H9 (cell line): ENCODE results near the gene EHD4. TPM values are rescaled to one million over a fixed set of nuclear protein-coding genes. Genes with fewer than 3 reads are reported as not detected.

Experiments used
- DNase-seq: peaks from one replicate; pipeline ENCODE4 v3.0.0-alpha.2; 2017
- H2AFZ ChIP-seq: one replicate; pipeline ENCODE4 v1.6.1; 2013; ENCODE audit warnings: mild to moderate bottlenecking, low read length, control low read depth, moderate library complexity
- H2AK5ac ChIP-seq: 2 replicates; pipeline ENCODE4 v1.6.1; 2013; ENCODE audit warnings: low read length, control low read depth, mixed read lengths; ENCODE audit not compliant: insufficient read length
- H2BK120ac ChIP-seq: one replicate; pipeline ENCODE4 v1.6.1; 2013; ENCODE audit warnings: low read depth, mild to moderate bottlenecking, low read length, control low read depth, inconsistent platforms; ENCODE audit not compliant: poor library complexity, severe bottlenecking
- H2BK12ac ChIP-seq: 2 replicates; pipeline ENCODE4 v1.6.1; 2013; ENCODE audit warnings: low read length, control low read depth, mixed read lengths, low read depth; ENCODE audit not compliant: insufficient read length
- H2BK15ac ChIP-seq: 2 replicates; pipeline ENCODE4 v1.6.1; 2013; ENCODE audit warnings: low read depth, low read length, control low read depth
- H2BK20ac ChIP-seq: one replicate; pipeline ENCODE4 v1.6.1; 2013; ENCODE audit warnings: low read depth, mild to moderate bottlenecking, low read length, control low read depth, inconsistent platforms; ENCODE audit not compliant: poor library complexity, severe bottlenecking
- H2BK5ac ChIP-seq: 2 replicates; pipeline ENCODE4 v1.6.1; 2013; ENCODE audit warnings: low read length, control low read depth, mixed read lengths; ENCODE audit not compliant: insufficient read length
- H3K14ac ChIP-seq: 2 replicates; pipeline ENCODE4 v1.6.1; 2013; ENCODE audit warnings: low read length, control low read depth; ENCODE audit not compliant: insufficient read depth
- H3K18ac ChIP-seq: 2 replicates; pipeline ENCODE4 v1.6.1; 2013; ENCODE audit warnings: low read depth, mild to moderate bottlenecking, mixed read lengths, low read length, control low read depth; ENCODE audit not compliant: insufficient read length
- H3K23ac ChIP-seq: 2 replicates; pipeline ENCODE4 v1.6.1; 2013; ENCODE audit warnings: low read length, control low read depth, mixed read lengths, low read depth; ENCODE audit not compliant: insufficient read length
- H3K23me2 ChIP-seq: 2 replicates; pipeline ENCODE4 v1.6.1; 2013; ENCODE audit warnings: low read depth, mild to moderate bottlenecking, mixed read lengths, low read length, control low read depth; ENCODE audit not compliant: insufficient read length, poor library complexity, severe bottlenecking
- H3K27ac ChIP-seq: 2 replicates; pipeline ENCODE4 v1.5.1; 2013; ENCODE audit warnings: low read length, control low read depth, mixed read lengths, low read depth; ENCODE audit not compliant: insufficient read length
- H3K27me3 ChIP-seq: 2 replicates; pipeline ENCODE4 v1.6.1; 2013; ENCODE audit warnings: low read length, control low read depth, inconsistent platforms; ENCODE audit not compliant: insufficient read depth
- H3K4ac ChIP-seq: 2 replicates; pipeline ENCODE4 v1.6.1; 2013; ENCODE audit warnings: low read depth, mild to moderate bottlenecking, control low read depth, inconsistent platforms, low read length, moderate library complexity
- H3K4me1 ChIP-seq: 2 replicates; pipeline ENCODE4 v1.6.1; 2013; ENCODE audit warnings: low read length, control low read depth, inconsistent platforms; ENCODE audit not compliant: insufficient read depth
- H3K4me2 ChIP-seq: 2 replicates; pipeline ENCODE4 v1.6.1; 2013; ENCODE audit warnings: low read length, control low read depth, mixed read lengths; ENCODE audit not compliant: insufficient read length, insufficient read depth
- H3K56ac ChIP-seq: 2 replicates; pipeline ENCODE4 v1.6.1; 2013; ENCODE audit warnings: low read depth, mild to moderate bottlenecking, mixed read lengths, low read length, control low read depth; ENCODE audit not compliant: insufficient read length
- H3K79me1 ChIP-seq: 2 replicates; pipeline ENCODE4 v1.6.1; 2013; ENCODE audit warnings: low read depth, mild to moderate bottlenecking, moderate library complexity, low read length, control low read depth, inconsistent platforms; ENCODE audit not compliant: insufficient read depth, poor library complexity, severe bottlenecking
- H3K79me2 ChIP-seq: 2 replicates; pipeline ENCODE4 v1.6.1; 2013; ENCODE audit warnings: low read length, control low read depth, inconsistent platforms; ENCODE audit not compliant: insufficient read depth
- H3K9ac ChIP-seq: 2 replicates; pipeline ENCODE4 v1.6.1; 2013; ENCODE audit warnings: low read length, control low read depth, mixed read lengths; ENCODE audit not compliant: insufficient read length; ENCODE audit errors: extremely low read depth
- H3K9me3 ChIP-seq: one replicate; pipeline ENCODE4 v1.6.1; 2013; ENCODE audit warnings: low read depth, low read length, inconsistent platforms; ENCODE audit not compliant: control insufficient read depth
- H3T11ph ChIP-seq: one replicate; pipeline ENCODE4 v1.6.1; 2013; ENCODE audit warnings: mild to moderate bottlenecking, low read length, control low read depth, inconsistent platforms
- H4K20me1 ChIP-seq: one replicate; pipeline ENCODE4 v1.6.1; 2013; ENCODE audit not compliant: control insufficient read depth, insufficient read length, insufficient read depth
- H4K5ac ChIP-seq: 2 replicates; pipeline ENCODE4 v1.6.1; 2013; ENCODE audit warnings: low read depth, mild to moderate bottlenecking, mixed read lengths, low read length, control low read depth; ENCODE audit not compliant: insufficient read length
- H4K8ac ChIP-seq: replicated peaks from 2 replicates; pipeline ENCODE4 v1.6.1; 2013; ENCODE audit warnings: low read length, control low read depth, mixed read lengths, low read depth; ENCODE audit not compliant: insufficient read length
- H4K91ac ChIP-seq: 2 replicates; pipeline ENCODE4 v1.6.1; 2013; ENCODE audit warnings: low read depth, mild to moderate bottlenecking, moderate library complexity, mixed read lengths, low read length, control low read depth; ENCODE audit not compliant: insufficient read length
- H3K27ac Mint-ChIP-seq, 3 experiments: 2 replicates in 2 of 3; 3 replicates in 1 of 3; pipeline ENCODE4 v1.8.0; 2020 to 2021; ENCODE audit warnings: mixed read lengths in 3 of 3, mild to moderate bottlenecking in 1 of 3, moderate library complexity in 1 of 3
- H3K27me3 Mint-ChIP-seq: 2 replicates; pipeline ENCODE4 v1.8.0; 2021; ENCODE audit warnings: low read depth, mild to moderate bottlenecking, moderate library complexity, mixed read lengths
- H3K36me3 Mint-ChIP-seq, 3 experiments: 2 replicates in 2 of 3; 3 replicates in 1 of 3; pipeline ENCODE4 v1.8.0; 2020 to 2021; ENCODE audit warnings: low read depth in 3 of 3, mixed read lengths in 3 of 3; ENCODE audit not compliant: insufficient read depth in 1 of 3
- H3K4me1 Mint-ChIP-seq, 2 experiments: 2 replicates each; pipeline ENCODE4 v1.8.0; 2020; ENCODE audit warnings: mixed read lengths in 2 of 2
- H3K4me3 Mint-ChIP-seq, 2 experiments: 2 replicates in 1 of 2; 3 replicates in 1 of 2; pipeline ENCODE4 v1.8.0; 2020 to 2021; ENCODE audit warnings: mild to moderate bottlenecking in 2 of 2, mixed read lengths in 2 of 2, moderate library complexity in 1 of 2
- H3K9me3 Mint-ChIP-seq, 2 experiments: 2 replicates in 1 of 2; 3 replicates in 1 of 2; pipeline ENCODE4 v1.8.0; 2020; ENCODE audit warnings: mild to moderate bottlenecking in 2 of 2, mixed read lengths in 2 of 2, moderate library complexity in 1 of 2
- WGBS: extraction: QIAGEN DNeasy Blood & Tissue Kit; methylation state at CpG from one replicate; pipeline ENCODE4 v1.1.7; 2013; ENCODE audit warnings: missing lambda C conversion rate, low lambda C conversion rate, mixed read lengths; ENCODE audit not compliant: insufficient read length; ENCODE audit errors: extremely low coverage; 5-methylcytosine and 5-hydroxymethylcytosine counted together
- total RNA-seq: library from RNA; stranded (reverse); gene quantifications from 2 replicates; pipeline ENCODE4 v1.2.1, GENCODE V29; 2021
- TF ChIP-seq, protein P1 (sequence below): fragments of 200-600 bp; sonication (generic); conservative IDR thresholded peaks from 3 replicates; pipeline ENCODE4 v1.8.0; 2021; ENCODE audit warnings: antibody characterized with exemption, mild to moderate bottlenecking

The EHD4 gene
- total RNA-seq, 1 experiment from 2014 or later = 22.9 TPM

DNA sequence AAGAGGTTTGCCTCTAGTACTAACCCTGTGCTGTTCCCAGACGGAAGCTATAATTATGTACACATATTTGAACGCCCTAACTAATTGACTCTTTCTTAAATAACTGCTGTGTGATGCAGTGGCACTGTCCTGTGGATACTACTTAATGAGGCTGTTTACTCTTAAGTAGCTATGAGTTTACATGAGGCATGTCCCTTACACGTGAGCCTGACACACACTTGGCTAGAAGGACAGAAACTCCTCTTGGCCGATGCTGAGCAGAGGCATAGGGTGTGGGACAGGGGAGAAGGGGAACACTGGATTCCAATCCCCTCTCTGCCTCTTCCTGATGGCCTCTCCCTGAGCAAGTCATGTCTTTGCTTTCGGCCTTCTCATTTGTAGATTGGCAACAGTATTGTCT is 21.9 kb downstream of the EHD4 start:
- H3K27me3 ChIP-seq = no peaks in the 10 kb centered on the region
- H3K4me2 ChIP-seq = no peak overlapping the region
- H4K5ac ChIP-seq = no peak overlapping the region
- peaks cover 13 to 19% of the 10 kb centered on the region in 2 experiments; a peak in 3 of 4 replicates for H3K4me1 Mint-ChIP-seq
- no peak overlapping the region for H2AFZ ChIP-seq
- no peak overlapping the region for H3K4ac ChIP-seq
- H3K56ac ChIP-seq = no peak overlapping the region
- H3K27me3 Mint-ChIP-seq = no peaks in the 10 kb centered on the region
- H3K27ac ChIP-seq = no peak overlapping the region
- DNase-seq = no peak
- peak overlapping the region; percentile 76 for H3K23ac ChIP-seq
- H3K36me3 Mint-ChIP-seq = peaks cover 6 to 35% (median 23%) of the 10 kb centered on the region in 3 experiments; a peak in 6 of 7 replicates
- no peaks in the 10 kb centered on the region for H3K9me3 ChIP-seq
- H3K4me1 ChIP-seq = no peaks in the 10 kb centered on the region
- peak overlapping the region; percentile 74 for H2BK12ac ChIP-seq
- no peak overlapping the region for H2BK120ac ChIP-seq
- H3T11ph ChIP-seq = no peak overlapping the region
- H4K91ac ChIP-seq = no peak overlapping the region
- H3K79me2 ChIP-seq = no peaks in the 10 kb centered on the region
- H2BK20ac ChIP-seq = no peak overlapping the region
- TF ChIP-seq, protein P1, sequence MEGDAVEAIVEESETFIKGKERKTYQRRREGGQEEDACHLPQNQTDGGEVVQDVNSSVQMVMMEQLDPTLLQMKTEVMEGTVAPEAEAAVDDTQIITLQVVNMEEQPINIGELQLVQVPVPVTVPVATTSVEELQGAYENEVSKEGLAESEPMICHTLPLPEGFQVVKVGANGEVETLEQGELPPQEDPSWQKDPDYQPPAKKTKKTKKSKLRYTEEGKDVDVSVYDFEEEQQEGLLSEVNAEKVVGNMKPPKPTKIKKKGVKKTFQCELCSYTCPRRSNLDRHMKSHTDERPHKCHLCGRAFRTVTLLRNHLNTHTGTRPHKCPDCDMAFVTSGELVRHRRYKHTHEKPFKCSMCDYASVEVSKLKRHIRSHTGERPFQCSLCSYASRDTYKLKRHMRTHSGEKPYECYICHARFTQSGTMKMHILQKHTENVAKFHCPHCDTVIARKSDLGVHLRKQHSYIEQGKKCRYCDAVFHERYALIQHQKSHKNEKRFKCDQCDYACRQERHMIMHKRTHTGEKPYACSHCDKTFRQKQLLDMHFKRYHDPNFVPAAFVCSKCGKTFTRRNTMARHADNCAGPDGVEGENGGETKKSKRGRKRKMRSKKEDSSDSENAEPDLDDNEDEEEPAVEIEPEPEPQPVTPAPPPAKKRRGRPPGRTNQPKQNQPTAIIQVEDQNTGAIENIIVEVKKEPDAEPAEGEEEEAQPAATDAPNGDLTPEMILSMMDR = no peak
- no peak overlapping the region for H3K14ac ChIP-seq
- H2BK5ac ChIP-seq = no peak overlapping the region
- no peak overlapping the region for H2BK15ac ChIP-seq
- peak overlapping the region in 2 of 3 experiments; percentile 11 to 20; a peak in 3 of 7 replicates for H3K27ac Mint-ChIP-seq
- WGBS = no CpG with 5 or more reads among the region's 5 CpGs
- no peak overlapping the region for H4K8ac ChIP-seq
- H3K9me3 Mint-ChIP-seq = no peaks in the 10 kb centered on the region
- H3K9ac ChIP-seq = no peak overlapping the region
- no peak overlapping the region for H3K18ac ChIP-seq
- H3K23me2 ChIP-seq = no peaks in the 10 kb centered on the region
- no peak overlapping the region; a peak in 1 of 5 replicates for H3K4me3 Mint-ChIP-seq
- H2AK5ac ChIP-seq = no peak overlapping the region
- H4K20me1 ChIP-seq = no peaks in the 10 kb centered on the region
- peaks cover 5% of the 10 kb centered on the region for H3K79me1 ChIP-seq
